CD14-positive monocyte (primary cell): ENCODE measurements around the gene RSPO3. TPM values are rescaled to one million over a fixed set of nuclear protein-coding genes. Genes with fewer than 3 reads are reported as not detected.

Experiments
- DNase-seq, 3 donors: peaks; one replicate each; pipeline ENCODE4 v3.0.0-alpha.2; 2011 to 2022
- H2AFZ ChIP-seq: 2 replicates; pipeline ENCODE4 v1.6.0; 2012; ENCODE audit warnings: mild to moderate bottlenecking, low read depth, low read length, inconsistent platforms; ENCODE audit not compliant: insufficient read depth, poor library complexity, severe bottlenecking
- H3K27ac ChIP-seq, 2 donors: 1 replicate in 1 of 2; 2 replicates in 1 of 2; pipeline ENCODE4 v1.5.1; 2012 to 2013; ENCODE audit warnings: low read length in 2 of 2, control low read depth in 1 of 2, inconsistent platforms in 1 of 2, low read depth in 1 of 2, mild to moderate bottlenecking in 1 of 2
- H3K27me3 ChIP-seq, 2 donors: one replicate each; pipeline versions ENCODE4 v1.6.0 to v1.6.1; 2011 to 2013; ENCODE audit warnings: low read length in 2 of 2; ENCODE audit not compliant: control insufficient read depth in 2 of 2, insufficient read depth in 2 of 2
- H3K36me3 ChIP-seq, 2 donors: replicated peaks in 1 of 2; 1 replicate in 1 of 2; 2 replicates in 1 of 2; pipeline versions ENCODE4 v1.5.1 to v1.6.1; 2012 to 2013; ENCODE audit warnings: low read length in 2 of 2, control low read depth in 1 of 2, inconsistent platforms in 1 of 2, mild to moderate bottlenecking in 1 of 2; ENCODE audit not compliant: insufficient read depth in 2 of 2, control insufficient read depth in 1 of 2
- H3K4me1 ChIP-seq, 2 donors: 1 replicate in 1 of 2; 2 replicates in 1 of 2; pipeline versions ENCODE4 v1.5.1 to v1.6.1; 2012 to 2013; ENCODE audit warnings: low read length in 2 of 2, control low read depth in 1 of 2, inconsistent platforms in 1 of 2, mild to moderate bottlenecking in 1 of 2, moderate library complexity in 1 of 2; ENCODE audit not compliant: insufficient read depth in 2 of 2, control insufficient read depth in 1 of 2
- H3K4me2 ChIP-seq: replicated peaks from 2 replicates; pipeline ENCODE3; 2012; ENCODE audit warnings: low read length, moderate library complexity, mild to moderate bottlenecking; ENCODE audit not compliant: poor library complexity, severe bottlenecking; ENCODE audit errors: extremely low read depth
- H3K4me3 ChIP-seq, 3 experiments: fragments of 200-600 bp in 1 of 3; sonication (generic) in 1 of 3; replicated peaks in 1 of 3; 1 replicate in 2 of 3; 2 replicates in 1 of 3; pipeline ENCODE4 v1.5.1; 2011 to 2013; ENCODE audit warnings: low read length in 3 of 3, mild to moderate bottlenecking in 3 of 3, control low read depth in 2 of 3, low read depth in 2 of 3, inconsistent platforms in 1 of 3, moderate library complexity in 1 of 3
- H3K79me2 ChIP-seq: 2 replicates; pipeline ENCODE4 v1.6.0; 2012; ENCODE audit warnings: mild to moderate bottlenecking, control low read depth, inconsistent platforms, low read length, moderate library complexity; ENCODE audit not compliant: insufficient read depth
- H3K9ac ChIP-seq: 2 replicates; pipeline ENCODE4 v1.6.0; 2017; ENCODE audit warnings: low read length, mild to moderate bottlenecking; ENCODE audit not compliant: insufficient read depth, poor library complexity, severe bottlenecking
- H3K9me3 ChIP-seq, 2 donors: replicated peaks in 1 of 2; 1 replicate in 1 of 2; 2 replicates in 1 of 2; pipeline versions ENCODE4 v1.5.1 to v1.6.1; 2012 to 2013; ENCODE audit warnings: low read length in 2 of 2, control low read depth in 1 of 2; ENCODE audit not compliant: control insufficient read depth in 1 of 2, insufficient read depth in 1 of 2
- H4K20me1 ChIP-seq: 2 replicates; pipeline ENCODE4 v1.6.0; 2012; ENCODE audit warnings: mild to moderate bottlenecking, low read length, control low read depth, moderate library complexity; ENCODE audit not compliant: insufficient read depth
- H3K27ac Mint-ChIP-seq, 7 donors: one replicate each; pipeline ENCODE4 v1.8.0; 2020; ENCODE audit warnings: mild to moderate bottlenecking in 7 of 7, mixed read lengths in 7 of 7, moderate library complexity in 6 of 7, inconsistent platforms in 2 of 7
- H3K27me3 Mint-ChIP-seq, 3 donors: one replicate each; pipeline ENCODE4 v1.8.0; 2021 to 2022; ENCODE audit warnings: low read depth in 3 of 3, mild to moderate bottlenecking in 3 of 3, mixed read lengths in 3 of 3, moderate library complexity in 3 of 3, inconsistent platforms in 1 of 3
- H3K36me3 Mint-ChIP-seq, 2 donors: one replicate each; pipeline ENCODE4 v1.8.0; 2020; ENCODE audit warnings: mixed read lengths in 2 of 2, inconsistent platforms in 1 of 2, mild to moderate bottlenecking in 1 of 2
- H3K4me1 Mint-ChIP-seq: one replicate; pipeline ENCODE4 v1.8.0; 2020; ENCODE audit warnings: mild to moderate bottlenecking, mixed read lengths
- H3K4me3 Mint-ChIP-seq, 2 donors: one replicate each; pipeline ENCODE4 v1.8.0; 2020; ENCODE audit warnings: mild to moderate bottlenecking in 2 of 2, mixed read lengths in 2 of 2, moderate library complexity in 1 of 2
- H3K9me3 Mint-ChIP-seq, 7 donors: one replicate each; pipeline ENCODE4 v1.8.0; 2020 to 2022; ENCODE audit warnings: mixed read lengths in 7 of 7, mild to moderate bottlenecking in 6 of 7, moderate library complexity in 6 of 7, inconsistent platforms in 2 of 7
- CTCF ChIP-seq: fragments of 200-600 bp; IDR thresholded peaks from one replicate; pipeline ENCODE4 v1.8.0; 2022; ENCODE audit warnings: antibody characterized with exemption, mild to moderate bottlenecking
- WGBS: methylation state at CpG from one replicate; pipeline ENCODE4 v1.1.5; 2013; ENCODE audit warnings: missing lambda C conversion rate; ENCODE audit not compliant: insufficient coverage; 5-methylcytosine and 5-hydroxymethylcytosine counted together
- intact Hi-C, 2 donors: fragments of 100-400 bp; cut with micrococcal nuclease; formaldehyde crosslinking; loops; one replicate each; pipeline versions ENCODE4 v1.15.0 to v1.15.1; 2023
- polyA minus RNA-seq: library from RNA; depleted of rRNA, polyadenylated mRNA; stranded (reverse); fragments of >200 nt; gene quantifications from 2 replicates; pipeline ENCODE4 v1.2.3, GENCODE V29; 2012
- polyA plus RNA-seq, 3 donors: library from polyadenylated mRNA; depleted of rRNA in 1 of 3; unstranded in 2 of 3; stranded (reverse) in 1 of 3; fragments of 300-500 nt in 2 of 3; fragments of >200 nt in 1 of 3; fragmentation: Illumina TruSeq in 2 of 3; gene quantifications; 1 replicate in 2 of 3; 2 replicates in 1 of 3; pipeline ENCODE4 v1.2.3, GENCODE V29; 2012 to 2021
- total RNA-seq, 12 experiments: library from RNA in 1 of 12; stranded (reverse) in 1 of 12; fragments of 120-200 nt in 1 of 12; gene quantifications; one replicate each; pipeline ENCODE4 v1.2.4 and lab custom pipeline; 2013 to 2026; ENCODE audit warnings: mixed read lengths in 6 of 12, inconsistent platforms in 1 of 12

The RSPO3 gene
- total RNA-seq (2013): 0.06 TPM
- polyA plus RNA-seq (not detected), polyA minus RNA-seq (not detected in 2 replicates), total RNA-seq (lab: John Stamatoyannopoulos, UW) (0 to 1.2 (median 0.07) reads per million in 11 experiments)

GRCh38 chr6:127118298-127119101 is at the start of gene RSPO3:
TSS of gene RSPO3 (plus strand) at chr6:127118671. CDS start at chr6:127119193, 522 bp downstream.
- Histone ChIP-seq H3K36me3 (no peaks in the 10 kb centered on the region), H3K79me2 (no peaks in the 10 kb centered on the region), H3K27ac (no peak within 1 kb of the TSS), H3K9me3 (peaks cover 0 to 27% of the 10 kb centered on the region in 2 donors), H4K20me1 (no peaks in the 10 kb centered on the region), H3K4me2 (peak within 1 kb of the TSS; percentile 81), H3K4me3 (peak within 1 kb of the TSS; percentile 19 to 66 (median 38)), H2AFZ (peak within 1 kb of the TSS; percentile 71), H3K9ac (no peak within 1 kb of the TSS), H3K4me1 (peaks cover 23% of the 10 kb centered on the region in 2 donors), H3K27me3 (peaks cover 66 to 83% of the 10 kb centered on the region in 2 donors)
- Mint-ChIP-seq H3K4me1 (peaks cover 26% of the 10 kb centered on the region), H3K4me3 (peak within 1 kb of the TSS; percentile 81 to 94), H3K36me3 (peaks cover 1 to 3% of the 10 kb centered on the region in 2 donors), H3K27ac (no peak within 1 kb of the TSS), H3K27me3 (peaks cover 73 to 84% (median 79%) of the 10 kb centered on the region in 3 donors), H3K9me3 (peaks cover 3 to 12% (median 8%) of the 10 kb centered on the region in 7 donors)
- WGBS: under 1% methylated on average over 39 of the region's 63 CpGs
- intact Hi-C loops: loop anchor here in 1 of 2 donors (10.0 kb wide), 1 partner anchor 1124 kb away; no protein-coding TSS in a partner anchor
- TF ChIP-seq CTCF: no peak
- DNase-seq: peak; percentile 16 to 21 (median 20)

GRCh38 chr6:127069659-127070279 is 48.7 kb upstream of the RSPO3 start:
- no peak overlapping the region for H3K27ac ChIP-seq
- no peaks in the 10 kb centered on the region for H4K20me1 ChIP-seq
- H3K4me1 ChIP-seq: no peaks in the 10 kb centered on the region
- no peak for DNase-seq
- no peak overlapping the region for H3K9ac ChIP-seq
- no peaks in the 10 kb centered on the region for H3K36me3 ChIP-seq
- no CpG with 5 or more reads among the region's 3 CpGs for WGBS
- H3K79me2 ChIP-seq: no peaks in the 10 kb centered on the region
- intact Hi-C loops: no loop called here
- Mint-ChIP-seq H3K27me3 (peaks cover 0 to 2% (median 0%) of the 10 kb centered on the region in 3 donors), H3K4me3 (peak overlapping the region in 1 of 2 donors; percentile 13), H3K36me3 (no peaks in the 10 kb centered on the region), H3K27ac (no peak overlapping the region), H3K9me3 (no peaks in the 10 kb centered on the region), H3K4me1 (no peaks in the 10 kb centered on the region)
- H3K4me2 ChIP-seq: no peak overlapping the region
- H3K4me3 ChIP-seq: no peak overlapping the region
- peak; percentile 27 for TF ChIP-seq CTCF
- H3K27me3 ChIP-seq: no peaks in the 10 kb centered on the region
- no peaks in the 10 kb centered on the region for H3K9me3 ChIP-seq
- H2AFZ ChIP-seq: no peak overlapping the region
